Caki2 (cell line): ENCODE data around the gene MBD5. TPM values are rescaled to one million over a fixed set of nuclear protein-coding genes. Genes with fewer than 3 reads are reported as not detected.

ENCODE experiments used
- DNase-seq: peaks from one replicate; pipeline ENCODE4 v3.0.0-alpha.2; 2015; ENCODE audit warnings: low read depth
- in situ Hi-C: cut with HindIII; loops from 2 replicates; pipeline ENCODE4 v1.10.0; 2016; ENCODE audit warnings: low sequenced_read_pairs, low pct_unique_long_range_greater_than_20kb, mixed read lengths
- total RNA-seq: library from RNA; depleted of rRNA; stranded (reverse); fragments of >200 nt; shearing (Covaris generic); gene quantifications from 2 replicates; pipeline ENCODE4 v1.2.3, GENCODE V29; 2014; ENCODE audit warnings: low replicate concordance

Gene MBD5
- total RNA-seq, 1 experiment from 2014 or later, result 3.1 TPM

- DNase-seq, result no peak
- in situ Hi-C loops, result no loop called here
Observed at GRCh38 chr2:148065936-148066335, 45.0 kb downstream of the MBD5 start.

- in situ Hi-C loops, result no loop called here
- DNase-seq, result no peak
Observed at GRCh38 chr2:148067801-148068200, 46.9 kb downstream of the MBD5 start.

DNA sequence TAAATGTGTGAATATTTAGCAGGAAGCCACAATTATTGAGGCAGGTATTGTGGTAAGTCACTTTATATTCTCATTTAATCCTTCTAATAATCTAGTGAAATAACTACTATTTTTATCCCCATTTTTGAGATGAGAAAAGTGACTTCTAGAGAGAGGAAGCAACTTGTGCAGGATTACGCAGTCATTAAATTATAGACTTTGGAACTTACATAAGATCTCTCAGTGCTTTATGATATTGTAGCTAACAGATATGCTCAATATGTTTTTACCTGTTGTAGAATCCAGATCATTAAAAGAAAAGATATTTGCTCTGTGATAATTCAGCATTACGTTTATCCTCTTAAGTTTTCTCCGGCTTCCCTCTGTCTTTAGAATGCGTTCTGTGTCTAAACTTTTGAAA, 50.5 kb downstream of the MBD5 start:
- DNase-seq, result no peak
- in situ Hi-C loops, result no loop called here

GRCh38 chr2:148096012-148096411, 75.1 kb downstream of the MBD5 start:
- DNase-seq, result no peak
- in situ Hi-C loops, result no loop called here

DNA sequence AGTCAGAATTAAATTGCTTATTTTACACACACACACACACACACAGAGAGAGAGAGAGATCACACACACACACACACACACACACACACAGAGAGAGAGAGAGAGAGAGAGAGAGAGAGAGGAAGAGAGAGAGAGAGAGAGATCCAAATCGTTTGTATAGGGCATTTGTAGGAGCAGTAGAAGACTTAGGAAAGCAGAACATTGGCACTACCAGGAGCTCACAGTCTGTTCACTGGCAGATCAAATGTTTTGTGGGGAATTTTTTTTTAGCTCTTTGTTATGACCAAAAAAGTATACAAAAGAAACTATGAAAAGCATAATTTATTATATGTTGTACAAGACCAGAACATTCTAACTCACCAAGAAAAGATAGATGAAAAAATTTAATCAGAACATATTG, 81.8 kb downstream of the MBD5 start:
- in situ Hi-C loops, result no loop called here
- no peak for DNase-seq

- in situ Hi-C loops, result no loop called here
- no peak for DNase-seq
Observed at GRCh38 chr2:148103946-148104345, 83.1 kb downstream of the MBD5 start.

GRCh38 chr2:148106331-148106730, 85.4 kb downstream of the MBD5 start:
- in situ Hi-C loops, result no loop called here
- no peak for DNase-seq

GRCh38 chr2:148108385-148108784, 87.5 kb downstream of the MBD5 start:
- no peak for DNase-seq
- in situ Hi-C loops, result no loop called here

DNA sequence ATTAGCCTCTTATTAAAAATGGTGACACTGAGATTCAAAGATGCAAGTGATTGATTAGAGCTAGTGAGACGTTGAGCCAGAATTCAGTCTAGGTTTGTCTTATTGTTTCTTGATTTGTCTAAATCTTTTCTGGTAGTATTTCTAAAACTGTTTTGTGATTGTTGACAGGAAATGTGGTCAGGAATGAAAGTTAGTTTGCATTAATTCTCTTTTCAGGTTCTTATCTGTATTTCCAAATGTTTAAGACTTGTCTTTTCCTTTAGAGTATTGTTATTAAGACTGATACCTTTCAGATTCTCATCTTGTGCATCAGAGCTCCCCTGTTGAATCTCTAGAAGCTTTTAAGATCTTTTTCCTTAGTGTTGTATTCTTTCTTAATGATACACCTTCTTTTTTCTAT, 89.3 kb downstream of the MBD5 start:
- in situ Hi-C loops, result no loop called here
- no peak for DNase-seq

GRCh38 chr2:148122788-148123187, 101.9 kb downstream of the MBD5 start:
- DNase-seq, result no peak
- in situ Hi-C loops, result no loop called here

DNA sequence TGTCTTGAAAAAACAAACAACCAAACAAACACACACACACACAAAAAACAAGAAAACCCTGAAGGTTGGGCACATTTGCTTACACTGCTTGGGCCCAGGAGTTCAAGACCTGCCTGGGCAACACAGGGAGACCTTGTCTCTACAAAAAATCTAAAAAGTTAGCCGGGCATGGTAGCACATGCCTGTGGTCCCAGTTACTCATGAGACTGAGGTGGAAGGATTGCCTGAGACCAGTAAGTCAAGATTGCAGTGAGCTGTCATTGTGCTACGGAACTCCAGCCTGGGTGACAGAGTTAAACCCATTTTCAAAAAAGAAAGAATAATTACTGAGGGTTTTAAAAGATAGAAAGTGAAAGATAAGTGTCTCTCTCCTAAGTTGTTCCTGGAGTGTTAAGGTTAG, 103.4 kb downstream of the MBD5 start:
- no peak for DNase-seq
- in situ Hi-C loops, result no loop called here

DNA sequence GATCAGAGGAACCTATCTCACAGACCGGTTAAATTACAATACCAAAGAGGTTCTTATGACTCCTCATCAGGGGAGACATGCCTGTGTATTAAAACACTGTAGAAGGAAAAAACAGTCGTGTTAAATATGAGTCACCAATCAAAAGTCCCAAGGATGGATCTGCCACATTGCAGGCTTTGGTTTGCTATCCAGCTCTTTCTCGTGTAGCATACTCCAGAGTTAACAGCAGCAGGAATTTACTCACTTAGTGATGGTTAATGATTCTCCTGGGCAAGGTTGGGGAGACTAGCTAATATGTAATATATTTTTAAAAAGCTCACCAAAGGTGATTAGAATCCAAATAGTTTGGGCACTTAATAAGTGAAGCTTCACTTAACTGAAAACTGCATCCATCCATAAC, 109.7 kb downstream of the MBD5 start:
- in situ Hi-C loops, result no loop called here
- peak; percentile 89 for DNase-seq

- in situ Hi-C loops, result no loop called here
- no peak for DNase-seq
Observed at GRCh38 chr2:148132412-148132811, 111.5 kb downstream of the MBD5 start.

- DNase-seq, result no peak
- in situ Hi-C loops, result no loop called here
Observed at GRCh38 chr2:148135705-148136104, 114.8 kb downstream of the MBD5 start.

DNA sequence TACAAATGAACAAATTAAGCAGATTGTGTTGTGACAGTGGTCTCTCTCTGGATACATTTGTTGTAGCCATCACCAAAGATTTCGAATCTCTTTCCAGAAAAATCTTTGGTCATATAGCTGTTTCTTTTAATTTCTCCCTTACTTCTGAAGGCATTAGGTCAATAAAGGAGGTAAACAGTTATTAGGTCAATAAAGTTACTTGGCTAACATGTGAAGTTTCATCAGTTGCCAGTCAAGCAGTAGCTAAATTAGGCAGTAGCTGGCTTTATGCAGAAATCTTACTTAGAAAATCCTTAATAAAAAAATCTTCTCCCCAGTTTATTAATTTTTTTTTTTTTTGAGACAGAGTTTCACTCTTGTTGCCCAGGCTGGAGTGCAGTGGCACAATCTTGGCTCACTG, 115.5 kb downstream of the MBD5 start:
- no peak for DNase-seq
- in situ Hi-C loops, result no loop called here

- no peak for DNase-seq
- in situ Hi-C loops, result no loop called here
Observed at GRCh38 chr2:148161909-148162435, 141.1 kb downstream of the MBD5 start.

GRCh38 chr2:148162871-148163270, 142.0 kb downstream of the MBD5 start:
- no peak for DNase-seq
- in situ Hi-C loops, result no loop called here

DNA sequence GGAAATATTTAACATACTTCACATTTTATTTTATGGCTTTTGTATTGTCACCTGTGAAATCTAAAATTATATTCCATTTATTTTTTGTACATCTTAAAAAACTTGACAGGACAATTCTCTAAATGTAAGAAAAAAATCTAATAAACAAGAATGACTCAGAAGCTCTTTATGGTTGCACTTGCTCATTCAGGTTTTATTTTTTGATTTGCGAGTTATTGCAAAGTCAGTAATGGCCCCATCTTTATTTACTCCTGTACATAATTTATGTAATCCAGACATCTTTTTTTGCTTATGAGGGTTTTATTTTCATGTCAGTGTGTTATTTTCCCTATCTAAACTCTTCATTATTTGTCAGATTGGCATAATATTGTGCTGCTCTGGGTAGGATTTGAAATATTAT, 145.1 kb downstream of the MBD5 start:
- in situ Hi-C loops, result no loop called here
- no peak for DNase-seq

DNA sequence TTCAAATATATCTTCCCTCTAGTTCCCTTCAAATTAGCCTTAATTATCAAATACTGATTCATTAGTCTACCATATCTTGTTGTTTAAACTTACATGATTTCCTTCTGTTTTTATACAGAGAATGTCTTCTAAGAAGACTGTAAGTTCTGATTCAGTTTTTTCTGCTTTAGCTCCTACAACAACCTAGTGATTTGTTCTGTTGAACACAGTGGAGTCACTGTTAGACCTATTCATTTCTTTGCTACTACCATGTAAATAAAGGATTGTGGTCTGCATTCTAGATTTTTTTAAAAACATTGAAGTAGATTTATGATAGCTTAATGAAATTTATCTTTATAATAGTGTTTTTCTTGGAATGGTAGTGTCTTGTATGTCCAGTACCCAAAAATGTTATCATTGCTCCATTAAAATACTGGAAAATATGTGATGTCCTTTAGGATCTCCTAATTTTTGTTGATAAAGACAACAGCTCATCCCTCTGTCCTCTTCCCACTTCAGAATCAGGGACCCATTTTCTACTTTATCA, 146.4 kb downstream of the MBD5 start:
- in situ Hi-C loops, result no loop called here
- DNase-seq, result no peak

DNA sequence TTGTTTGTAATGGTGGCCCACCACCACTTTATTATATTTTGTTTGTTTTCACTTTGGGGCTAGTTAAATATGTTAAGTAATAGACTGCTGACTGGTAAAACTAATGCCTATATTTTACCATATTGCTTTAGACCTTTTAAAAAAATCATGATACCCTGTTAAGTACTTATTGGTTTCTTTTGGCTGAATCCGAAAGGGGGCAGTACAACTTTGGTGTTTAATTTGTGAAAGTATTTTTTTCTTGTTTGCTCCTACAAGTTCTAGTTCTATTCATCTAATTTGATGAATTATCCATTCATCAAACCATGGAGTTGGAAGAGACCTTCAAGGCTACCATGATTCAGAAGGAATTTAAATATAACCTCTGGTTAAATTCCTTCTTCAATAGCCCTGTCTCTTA, 147.0 kb downstream of the MBD5 start:
- no peak for DNase-seq
- in situ Hi-C loops, result no loop called here
